ENCODE measurements around the gene CCDC148. TPM values are rescaled to one million over a fixed set of nuclear protein-coding genes. Genes with fewer than 3 reads are reported as not detected.
A peak's percentile ranks its signal among the peaks of the same experiment; 100 is the strongest.

CCDC148 gene
- total and polyA plus RNA-seq, 2 donors from 2014 or later: 6.6 to 21.0 TPM

DNA sequence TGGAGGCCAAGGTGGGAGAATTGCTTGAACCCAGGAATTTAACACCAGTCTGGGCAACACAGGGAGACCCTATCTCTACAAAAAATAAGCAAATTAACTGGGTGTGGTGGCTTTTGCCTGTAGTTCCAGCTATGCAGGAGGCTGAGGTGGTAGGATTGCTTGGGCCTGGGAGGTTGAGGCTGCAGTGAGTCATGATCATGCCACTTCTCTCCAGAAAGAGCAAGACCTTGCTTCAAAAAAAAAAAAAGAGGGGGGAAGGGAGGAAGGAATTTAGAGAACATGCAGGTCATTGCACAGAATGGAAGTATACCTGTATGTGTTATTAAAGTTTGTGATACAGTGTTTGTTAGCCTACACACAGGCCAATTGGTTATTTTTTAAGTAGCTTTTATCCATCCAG is 26.0 kb upstream of the CCDC148 start:
- no peak overlapping the region for H3K27ac ChIP-seq (ENCODE audit: low read depth in 2 of 2, low read length in 2 of 2)
- H3K4me1 ChIP-seq (ENCODE audit: control insufficient read depth in 2 of 3, insufficient read depth in 2 of 3, low read depth in 1 of 3, low read length in 3 of 3): peaks cover 0 to 17% (median 9%) of the 10 kb centered on the region in 3 donors
- H3K9me3 ChIP-seq (ENCODE audit: control insufficient read depth in 2 of 3, insufficient read depth in 1 of 3, low read length in 3 of 3): no peaks in the 10 kb centered on the region
- no peaks in the 10 kb centered on the region for H3K27me3 ChIP-seq (ENCODE audit: control insufficient read depth, insufficient read depth, low read length)
- no peak for TF ChIP-seq CTCF (IDR thresholded peaks at IDR 0.05; ENCODE audit: borderline replicate concordance, extremely low read depth, insufficient read depth)
- H3K4me3 ChIP-seq (ENCODE audit: low read length in 3 of 3): no peak overlapping the region
- intact Hi-C loops (cut with DNase I): no loop called here
- DNase-seq (no peak), FAIRE-seq (no peak)
- no peak overlapping the region for H3K9ac ChIP-seq (ENCODE audit: low read length in 3 of 3)
- H3K36me3 ChIP-seq (ENCODE audit: control insufficient read depth in 2 of 3, insufficient read depth in 3 of 3, low read length in 3 of 3): peaks cover 0 to 3% (median 0%) of the 10 kb centered on the region in 3 donors

GRCh38 chr2:158481116-158481515 is 24.6 kb upstream of the CCDC148 start:
- TF ChIP-seq CTCF (IDR thresholded peaks at IDR 0.05; ENCODE audit: borderline replicate concordance, extremely low read depth, insufficient read depth): no peak
- Histone ChIP-seq H3K4me1 (ENCODE audit: control insufficient read depth in 2 of 3, insufficient read depth in 2 of 3, low read depth in 1 of 3, low read length in 3 of 3) (peaks cover 0 to 9% (median 8%) of the 10 kb centered on the region in 3 donors), H3K9me3 (ENCODE audit: control insufficient read depth in 2 of 3, insufficient read depth in 1 of 3, low read length in 3 of 3) (no peaks in the 10 kb centered on the region), H3K9ac (ENCODE audit: low read length in 3 of 3) (no peak overlapping the region), H3K4me3 (ENCODE audit: low read length in 3 of 3) (no peak overlapping the region), H3K27me3 (ENCODE audit: control insufficient read depth, insufficient read depth, low read length) (no peaks in the 10 kb centered on the region), H3K36me3 (ENCODE audit: control insufficient read depth in 2 of 3, insufficient read depth in 3 of 3, low read length in 3 of 3) (peaks cover 0 to 5% (median 0%) of the 10 kb centered on the region in 3 donors), H3K27ac (ENCODE audit: low read depth in 2 of 2, low read length in 2 of 2) (no peak overlapping the region)
- DNase-seq (no peak), FAIRE-seq (no peak)
- intact Hi-C loops (cut with DNase I): no loop called here

- peaks cover 0 to 8% (median 6%) of the 10 kb centered on the region in 3 donors for H3K4me1 ChIP-seq (ENCODE audit: control insufficient read depth in 2 of 3, insufficient read depth in 2 of 3, low read depth in 1 of 3, low read length in 3 of 3)
- H3K27ac ChIP-seq (ENCODE audit: low read depth in 2 of 2, low read length in 2 of 2): no peak overlapping the region
- no peaks in the 10 kb centered on the region for H3K9me3 ChIP-seq (ENCODE audit: control insufficient read depth in 2 of 3, insufficient read depth in 1 of 3, low read length in 3 of 3)
- FAIRE-seq (peak; percentile 73), DNase-seq (no peak)
- no peaks in the 10 kb centered on the region for H3K27me3 ChIP-seq (ENCODE audit: control insufficient read depth, insufficient read depth, low read length)
- peaks cover 0 to 8% (median 2%) of the 10 kb centered on the region in 3 donors for H3K36me3 ChIP-seq (ENCODE audit: control insufficient read depth in 2 of 3, insufficient read depth in 3 of 3, low read length in 3 of 3)
- no peak for TF ChIP-seq CTCF (IDR thresholded peaks at IDR 0.05; ENCODE audit: borderline replicate concordance, extremely low read depth, insufficient read depth)
- no peak overlapping the region for H3K9ac ChIP-seq (ENCODE audit: low read length in 3 of 3)
- no peak overlapping the region for H3K4me3 ChIP-seq (ENCODE audit: low read length in 3 of 3)
- intact Hi-C loops (cut with DNase I): no loop called here
Measured at GRCh38 chr2:158478816-158479215, 22.3 kb upstream of the CCDC148 start.

GRCh38 chr2:158478237-158478636 is 21.7 kb upstream of the CCDC148 start:
- TF ChIP-seq CTCF (IDR thresholded peaks at IDR 0.05; ENCODE audit: borderline replicate concordance, extremely low read depth, insufficient read depth): no peak
- intact Hi-C loops (cut with DNase I): no loop called here
- Histone ChIP-seq H3K4me3 (ENCODE audit: low read length in 3 of 3) (no peak overlapping the region), H3K27me3 (ENCODE audit: control insufficient read depth, insufficient read depth, low read length) (no peaks in the 10 kb centered on the region), H3K36me3 (ENCODE audit: control insufficient read depth in 2 of 3, insufficient read depth in 3 of 3, low read length in 3 of 3) (peaks cover 0 to 8% (median 2%) of the 10 kb centered on the region in 3 donors), H3K27ac (ENCODE audit: low read depth in 2 of 2, low read length in 2 of 2) (no peak overlapping the region), H3K4me1 (ENCODE audit: control insufficient read depth in 2 of 3, insufficient read depth in 2 of 3, low read depth in 1 of 3, low read length in 3 of 3) (peaks cover 0 to 8% (median 6%) of the 10 kb centered on the region in 3 donors), H3K9ac (ENCODE audit: low read length in 3 of 3) (no peak overlapping the region), H3K9me3 (ENCODE audit: control insufficient read depth in 2 of 3, insufficient read depth in 1 of 3, low read length in 3 of 3) (no peaks in the 10 kb centered on the region)
- no peak for FAIRE-seq
- DNase-seq: no peak
